ENCODE results near the gene SLC5A11.
"Not testable (repeated sequence)": the region's sequence is repeated elsewhere in the genome, so short reads cannot be mapped to it uniquely, and the experiment has no call there.

SLC5A11 gene

DNA sequence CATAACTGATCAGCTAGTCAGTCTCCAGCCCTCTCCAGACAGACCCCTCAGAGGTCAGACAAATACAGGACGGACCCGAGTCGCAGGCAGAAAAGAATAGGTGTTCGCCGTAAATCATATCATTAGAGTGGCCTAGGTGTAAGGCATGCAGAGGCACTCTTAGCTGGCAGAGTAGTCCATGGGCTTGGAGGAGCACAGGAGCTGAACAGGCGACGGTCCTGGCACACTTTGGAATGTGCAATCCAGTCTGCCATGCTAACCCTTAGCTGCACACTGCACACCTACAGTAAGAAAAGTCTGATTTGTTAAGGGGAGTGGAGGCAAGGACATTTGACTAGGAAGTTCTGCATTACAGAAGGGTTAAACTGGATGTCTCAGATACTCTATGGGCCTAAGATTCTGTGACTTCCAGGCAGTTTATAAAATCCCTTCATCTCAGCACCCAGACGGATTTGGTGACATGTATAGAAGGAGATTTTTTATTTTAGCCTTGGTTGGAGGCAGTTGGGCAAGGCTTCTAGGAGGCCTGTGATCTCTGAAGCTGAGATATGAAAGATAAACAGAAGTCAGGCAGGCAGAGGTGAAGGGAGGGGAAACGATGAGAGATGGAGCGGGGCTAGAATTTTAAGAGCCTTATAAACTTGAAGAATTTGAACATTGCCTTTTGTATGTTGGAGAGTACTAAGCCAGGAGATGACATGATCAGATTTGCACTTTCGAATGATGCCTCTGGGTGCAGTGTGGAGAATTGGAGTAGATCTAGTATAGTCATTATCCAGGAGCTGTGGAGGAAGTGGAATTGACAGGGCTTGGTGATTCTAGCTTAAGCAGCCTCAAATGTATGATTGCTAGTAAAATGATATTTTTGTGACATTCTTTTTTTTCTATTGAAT, 34.6 kb upstream of the SLC5A11 start:
- TF ChIP-seq, protein P1, sequence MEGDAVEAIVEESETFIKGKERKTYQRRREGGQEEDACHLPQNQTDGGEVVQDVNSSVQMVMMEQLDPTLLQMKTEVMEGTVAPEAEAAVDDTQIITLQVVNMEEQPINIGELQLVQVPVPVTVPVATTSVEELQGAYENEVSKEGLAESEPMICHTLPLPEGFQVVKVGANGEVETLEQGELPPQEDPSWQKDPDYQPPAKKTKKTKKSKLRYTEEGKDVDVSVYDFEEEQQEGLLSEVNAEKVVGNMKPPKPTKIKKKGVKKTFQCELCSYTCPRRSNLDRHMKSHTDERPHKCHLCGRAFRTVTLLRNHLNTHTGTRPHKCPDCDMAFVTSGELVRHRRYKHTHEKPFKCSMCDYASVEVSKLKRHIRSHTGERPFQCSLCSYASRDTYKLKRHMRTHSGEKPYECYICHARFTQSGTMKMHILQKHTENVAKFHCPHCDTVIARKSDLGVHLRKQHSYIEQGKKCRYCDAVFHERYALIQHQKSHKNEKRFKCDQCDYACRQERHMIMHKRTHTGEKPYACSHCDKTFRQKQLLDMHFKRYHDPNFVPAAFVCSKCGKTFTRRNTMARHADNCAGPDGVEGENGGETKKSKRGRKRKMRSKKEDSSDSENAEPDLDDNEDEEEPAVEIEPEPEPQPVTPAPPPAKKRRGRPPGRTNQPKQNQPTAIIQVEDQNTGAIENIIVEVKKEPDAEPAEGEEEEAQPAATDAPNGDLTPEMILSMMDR (IDR thresholded peaks at IDR 0.05): no peak
- peaks cover 96% of the 10 kb centered on the region for H3K36me3 ChIP-seq
- no peak overlapping the region for H3K27ac ChIP-seq
- no peaks in the 10 kb centered on the region for H3K4me1 ChIP-seq (ENCODE audit: control insufficient read depth in 1 of 2, insufficient read depth in 1 of 2, low read depth in 1 of 2, low read length in 1 of 2)
- H3K27me3 ChIP-seq: no peaks in the 10 kb centered on the region
- no peaks in the 10 kb centered on the region for H3K9me3 ChIP-seq
- H3K4me3 ChIP-seq (ENCODE audit: low read depth in 1 of 2, low read length in 1 of 2): no peak overlapping the region

DNA sequence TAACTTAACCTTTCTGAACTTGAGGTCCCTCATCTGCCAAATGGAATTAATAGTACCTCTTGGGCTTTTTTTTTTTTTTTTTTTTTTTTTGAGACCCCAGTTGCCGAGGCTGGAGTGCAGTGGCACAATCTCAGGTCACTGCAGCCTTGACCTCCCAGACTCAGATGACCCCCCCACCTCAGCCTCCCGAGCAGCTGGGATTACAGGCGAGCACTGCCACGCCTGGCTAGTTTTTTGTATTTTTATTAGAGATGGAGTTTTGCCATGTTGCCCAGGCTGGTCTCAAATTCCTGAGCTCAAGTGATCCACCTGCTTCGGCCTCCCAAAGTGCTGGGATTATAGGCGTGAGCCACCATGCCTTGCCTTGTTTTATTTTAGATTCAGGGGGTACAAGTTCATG, 33.0 kb upstream of the SLC5A11 start:
- not testable (repeated sequence) for H3K4me3 ChIP-seq (ENCODE audit: low read depth in 1 of 2, low read length in 1 of 2); H3K4me1 ChIP-seq (ENCODE audit: control insufficient read depth in 1 of 2, insufficient read depth in 1 of 2, low read depth in 1 of 2, low read length in 1 of 2); H3K9me3 ChIP-seq; H3K27ac ChIP-seq; H3K27me3 ChIP-seq
- peaks cover 96% of the 10 kb centered on the region for H3K36me3 ChIP-seq

DNA sequence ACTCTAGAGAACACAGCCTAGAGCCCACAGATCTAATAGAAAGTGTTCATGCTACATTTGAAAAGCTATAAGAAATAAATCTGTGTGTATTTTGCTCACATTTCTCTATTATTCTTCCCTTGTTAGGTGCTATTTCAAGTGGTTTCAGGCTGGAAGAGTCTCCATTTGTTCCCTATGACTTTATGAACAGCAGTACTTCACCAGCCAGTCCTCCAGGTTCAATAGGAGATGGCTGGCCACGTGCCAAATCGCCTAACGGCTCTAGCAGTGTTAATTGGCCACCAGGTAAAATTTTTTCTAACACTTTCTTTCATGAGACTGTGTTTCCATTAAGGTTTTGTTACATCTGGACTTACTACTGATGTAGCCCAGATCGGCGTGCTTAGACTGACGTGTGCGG, 30.7 kb upstream of the SLC5A11 start:
- no peak overlapping the region for H3K27ac ChIP-seq
- no peaks in the 10 kb centered on the region for H3K9me3 ChIP-seq
- no peaks in the 10 kb centered on the region for H3K27me3 ChIP-seq
- peaks cover 96% of the 10 kb centered on the region for H3K36me3 ChIP-seq
- TF ChIP-seq, protein P1 (IDR thresholded peaks at IDR 0.05): no peak
- H3K4me1 ChIP-seq (ENCODE audit: control insufficient read depth in 1 of 2, insufficient read depth in 1 of 2, low read depth in 1 of 2, low read length in 1 of 2): no peaks in the 10 kb centered on the region
- H3K4me3 ChIP-seq (ENCODE audit: low read depth in 1 of 2, low read length in 1 of 2): no peak overlapping the region

DNA sequence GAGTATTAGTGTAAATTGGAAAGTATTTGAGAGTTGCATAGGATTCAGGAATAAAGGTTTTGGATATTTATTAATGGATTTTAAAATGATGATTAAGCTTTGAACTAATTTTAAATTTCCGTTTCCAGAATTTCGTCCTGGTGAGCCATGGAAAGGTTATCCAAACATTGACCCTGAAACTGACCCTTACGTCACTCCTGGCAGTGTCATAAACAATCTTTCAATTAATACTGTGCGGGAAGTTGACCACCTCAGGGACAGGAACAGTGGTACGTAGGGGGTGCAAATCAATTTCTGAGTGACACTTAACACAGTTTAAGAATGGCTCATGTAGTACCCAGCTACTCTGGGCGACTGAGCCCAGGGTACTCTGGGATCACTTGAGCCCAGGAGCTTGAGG, 29.1 kb upstream of the SLC5A11 start:
- Histone ChIP-seq H3K4me1 (ENCODE audit: control insufficient read depth in 1 of 2, insufficient read depth in 1 of 2, low read depth in 1 of 2, low read length in 1 of 2) (no peaks in the 10 kb centered on the region), H3K9me3 (no peaks in the 10 kb centered on the region), H3K4me3 (ENCODE audit: low read depth in 1 of 2, low read length in 1 of 2) (no peak overlapping the region), H3K36me3 (peaks cover 96% of the 10 kb centered on the region), H3K27ac (no peak overlapping the region), H3K27me3 (no peaks in the 10 kb centered on the region)
- TF ChIP-seq, protein P1 (IDR thresholded peaks at IDR 0.05): no peak

DNA sequence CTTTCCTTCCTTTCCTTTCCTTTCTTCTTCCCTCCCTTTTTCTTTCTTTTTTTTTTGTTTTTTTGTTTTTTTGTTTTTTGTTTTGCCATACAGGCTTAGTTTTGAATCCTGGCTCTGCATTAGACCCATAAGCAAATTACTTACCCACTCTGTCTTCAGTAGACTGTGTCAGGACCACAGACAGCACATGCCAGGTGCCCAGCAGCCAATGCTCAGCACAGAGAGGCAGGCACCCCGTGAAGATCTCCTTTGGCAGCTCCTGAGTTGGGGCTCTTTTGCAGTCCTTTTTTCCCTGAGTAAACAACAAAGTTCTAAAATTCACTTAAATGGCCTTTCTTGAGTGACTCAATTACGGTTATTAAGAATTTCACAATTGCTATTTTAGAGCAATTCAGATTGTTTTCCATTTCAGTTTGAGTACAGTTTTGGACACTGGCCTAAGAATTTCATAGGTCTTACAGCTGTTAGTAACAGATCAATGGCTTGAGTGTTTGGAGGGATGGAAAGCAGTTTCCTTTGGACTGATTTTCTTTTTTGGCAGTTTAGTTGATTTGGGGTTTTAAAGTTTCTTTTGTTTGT, 26.2 kb upstream of the SLC5A11 start:
- Histone ChIP-seq H3K4me1 (ENCODE audit: control insufficient read depth in 1 of 2, insufficient read depth in 1 of 2, low read depth in 1 of 2, low read length in 1 of 2) (no peaks in the 10 kb centered on the region), H3K27ac (no peak overlapping the region), H3K4me3 (ENCODE audit: low read depth in 1 of 2, low read length in 1 of 2) (no peak overlapping the region), H3K27me3 (no peaks in the 10 kb centered on the region), H3K9me3 (no peaks in the 10 kb centered on the region), H3K36me3 (peaks cover 97% of the 10 kb centered on the region)
- TF ChIP-seq, protein P1 (IDR thresholded peaks at IDR 0.05): no peak

DNA sequence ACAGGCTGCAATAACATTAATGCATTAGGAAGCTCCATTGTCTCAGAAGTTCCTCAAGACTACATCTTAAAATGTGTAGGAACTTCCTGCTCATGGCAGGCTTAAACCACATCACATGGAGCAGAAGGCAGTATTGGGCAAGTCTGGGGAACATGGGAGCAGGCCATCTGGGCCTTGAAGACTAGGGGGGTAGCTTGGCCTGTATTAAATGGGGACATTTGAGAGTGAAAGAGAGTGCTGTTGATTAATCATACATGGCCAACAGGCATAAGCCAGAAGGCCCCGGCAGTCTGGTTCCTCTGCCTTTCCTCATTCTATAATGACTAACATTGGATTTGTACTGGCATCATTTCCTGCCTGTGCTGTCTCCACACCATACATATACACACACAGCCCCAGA, 25.2 kb upstream of the SLC5A11 start:
- Histone ChIP-seq H3K27me3 (no peaks in the 10 kb centered on the region), H3K9me3 (no peaks in the 10 kb centered on the region), H3K27ac (no peak overlapping the region), H3K4me1 (ENCODE audit: control insufficient read depth in 1 of 2, insufficient read depth in 1 of 2, low read depth in 1 of 2, low read length in 1 of 2) (no peaks in the 10 kb centered on the region), H3K36me3 (peaks cover 93% of the 10 kb centered on the region), H3K4me3 (ENCODE audit: low read depth in 1 of 2, low read length in 1 of 2) (no peak overlapping the region)
- TF ChIP-seq, protein P1 (IDR thresholded peaks at IDR 0.05): no peak
